Mucosa of descending colon (tissue), 3 donors: Measurements from ENCODE around the gene CNPY1. TPM values are rescaled to one million over a fixed set of nuclear protein-coding genes. Genes with fewer than 3 reads are reported as not detected.

Source experiments
- ATAC-seq: fragments of 200-7000 bp; cut with Tn5 transposase; one replicate; pipeline ENCODE4 v1.9.1; 2020; ENCODE audit warnings: mild to moderate bottlenecking, moderate library complexity
- DNase-seq, 3 donors: peaks; one replicate each; pipeline ENCODE4 v3.0.0-alpha.2; 2020
- H3K36me3 ChIP-seq: fragments of 200-600 bp; one replicate; pipeline ENCODE4 v1.8.0; 2021; ENCODE audit warnings: low read depth, mild to moderate bottlenecking
- H3K4me1 ChIP-seq: fragments of 200-600 bp; one replicate; pipeline ENCODE4 v1.8.0; 2021; ENCODE audit warnings: low read depth, mild to moderate bottlenecking
- H3K4me3 ChIP-seq: fragments of 200-600 bp; one replicate; pipeline ENCODE4 v1.8.0; 2021; ENCODE audit warnings: mild to moderate bottlenecking
- H3K9me3 ChIP-seq: fragments of 200-600 bp; one replicate; pipeline ENCODE4 v1.8.0; 2021; ENCODE audit warnings: mild to moderate bottlenecking
- CTCF ChIP-seq: fragments of 200-600 bp; IDR thresholded peaks from one replicate; pipeline ENCODE4 v1.8.0; 2022; ENCODE audit warnings: antibody characterized with exemption, mild to moderate bottlenecking
- intact Hi-C, 2 donors: fragments of 100-400 bp; cut with DNase I in 1 of 2; cut with micrococcal nuclease in 1 of 2; formaldehyde crosslinking; loops; one replicate each; pipeline versions ENCODE4 v1.11.0 to v1.11.1; 2022; cut with DNase I, micrococcal nuclease
- total RNA-seq, 3 donors: library from RNA; stranded (reverse); fragmentation: NEBNext Ultra II Directional in 2 of 3; extraction: Animal tissue kit (Norgen Biotek cat#: 25700) in 2 of 3; gene quantifications; one replicate each; pipeline versions ENCODE4 v1.2.1 to v1.2.4, GENCODE V29; 2021 to 2023
- donor health status: DM: no; HTN: no; CAD: no; lungs with moderate emphysema.
- donor health status: DM: no; HTN: no; CAD: no.
- donor health status: DM: no; HTN: yes; CAD: no.

Gene CNPY1
- total RNA-seq, 3 donors from 2014 or later: not detected

GRCh38 chr7:155511702-155511996 lies 34.7 kb downstream of the CNPY1 start:
- intact Hi-C loops: no loop called here
- DNase-seq (no peak), ATAC-seq (no peak)
- H3K4me3 ChIP-seq: no peak overlapping the region
- no peaks in the 10 kb centered on the region for H3K9me3 ChIP-seq
- TF ChIP-seq CTCF: no peak
- H3K36me3 ChIP-seq: no peaks in the 10 kb centered on the region
- H3K4me1 ChIP-seq: peaks cover 6% of the 10 kb centered on the region

- Histone ChIP-seq H3K36me3 (no peaks in the 10 kb centered on the region), H3K4me1 (peaks cover 6% of the 10 kb centered on the region), H3K9me3 (no peaks in the 10 kb centered on the region), H3K4me3 (no peak overlapping the region)
- DNase-seq (no peak), ATAC-seq (no peak)
- intact Hi-C loops: no loop called here
- no peak for TF ChIP-seq CTCF
These were observed 35.2 kb downstream of the CNPY1 start for GRCh38 chr7:155510975-155511701.

- DNase-seq (no peak), ATAC-seq (no peak)
- H3K9me3 ChIP-seq: no peaks in the 10 kb centered on the region
- H3K36me3 ChIP-seq: no peaks in the 10 kb centered on the region
- intact Hi-C loops: no loop called here
- no peak for TF ChIP-seq CTCF
- H3K4me1 ChIP-seq: peaks cover 6% of the 10 kb centered on the region
- H3K4me3 ChIP-seq: no peak overlapping the region
These were observed 36.4 kb downstream of the CNPY1 start for GRCh38 chr7:155509725-155510551.

GRCh38 chr7:155509359-155509724 lies 37.0 kb downstream of the CNPY1 start:
- DNase-seq: no peak
- Histone ChIP-seq H3K36me3 (no peaks in the 10 kb centered on the region), H3K9me3 (no peaks in the 10 kb centered on the region), H3K4me1 (peaks cover 6% of the 10 kb centered on the region), H3K4me3 (no peak overlapping the region)
- no peak for TF ChIP-seq CTCF
- ATAC-seq: no peak
- intact Hi-C loops: no loop called here

GRCh38 chr7:155508376-155509358 lies 37.7 kb downstream of the CNPY1 start:
- peaks cover 6% of the 10 kb centered on the region for H3K4me1 ChIP-seq
- DNase-seq (no peak), ATAC-seq (no peak)
- H3K36me3 ChIP-seq: no peaks in the 10 kb centered on the region
- TF ChIP-seq CTCF: no peak
- no peak overlapping the region for H3K4me3 ChIP-seq
- no peaks in the 10 kb centered on the region for H3K9me3 ChIP-seq
- intact Hi-C loops: no loop called here
